ENCODE results near the gene SMARCD1.
A peak's percentile ranks its signal among the peaks of the same experiment; 100 is the strongest.

SMARCD1 gene

GRCh38 chr12:50057000-50057841, 27.9 kb upstream of the SMARCD1 start, which contains the start of gene ASIC1:
Gene ASIC1 (plus strand): TSS chr12:50057596. CDS start chr12:50058767, 1,171 bp downstream.
- DNase-seq, result peak; percentile 53 to 85 (median 60)

GRCh38 chr12:50057896-50058670, 27.1 kb upstream of the SMARCD1 start:
- peak in 2 of 3 donors; percentile 51 to 55 for DNase-seq

GRCh38 chr12:50058743-50059312, 26.3 kb upstream of the SMARCD1 start:
- DNase-seq, result no peak

- peak; percentile 75 to 85 (median 76) for DNase-seq
Observed at GRCh38 chr12:50059440-50060119, 25.6 kb upstream of the SMARCD1 start.

GRCh38 chr12:50060120-50060468, 25.0 kb upstream of the SMARCD1 start:
- DNase-seq, result no peak

- DNase-seq, result peak; percentile 55 to 59 (median 59)
Observed at GRCh38 chr12:50061171-50061570, 24.0 kb upstream of the SMARCD1 start.

- DNase-seq, result no peak
Observed at GRCh38 chr12:50061946-50062686, 23.0 kb upstream of the SMARCD1 start.

- DNase-seq, result no peak
Observed at GRCh38 chr12:50062728-50063460, 22.2 kb upstream of the SMARCD1 start.

GRCh38 chr12:50065726-50066310, 19.3 kb upstream of the SMARCD1 start:
- DNase-seq, result no peak

- peak; percentile 76 to 89 (median 80) for DNase-seq
Observed at GRCh38 chr12:50066402-50066801, 18.7 kb upstream of the SMARCD1 start.

- DNase-seq, result no peak
Observed at GRCh38 chr12:50069069-50069468, 16.1 kb upstream of the SMARCD1 start.

- DNase-seq, result peak; percentile 52 to 61 (median 60)
Observed at GRCh38 chr12:50069539-50069938, 15.6 kb upstream of the SMARCD1 start.

GRCh38 chr12:50070314-50071060, 14.7 kb upstream of the SMARCD1 start:
- DNase-seq, result peak; percentile 84 to 92 (median 91)

GRCh38 chr12:50072198-50072907, 12.8 kb upstream of the SMARCD1 start:
- no peak for DNase-seq

GRCh38 chr12:50073206-50073605, 11.9 kb upstream of the SMARCD1 start:
- DNase-seq, result no peak

GRCh38 chr12:50073712-50074111, 11.4 kb upstream of the SMARCD1 start:
- no peak for DNase-seq

- peak; percentile 83 to 90 (median 90) for DNase-seq
Observed at GRCh38 chr12:50074936-50075807, 10.0 kb upstream of the SMARCD1 start.

- no peak for DNase-seq
Observed at GRCh38 chr12:50075808-50076170, 9.4 kb upstream of the SMARCD1 start.

GRCh38 chr12:50077099-50077498, 8.0 kb upstream of the SMARCD1 start:
- DNase-seq, result no peak

Data from suppressor macrophage treated with lipopolysaccharide for 1 hour (primary cell).